Spleen (tissue), 11 donors: ENCODE results near the gene PIK3R3. TPM values are rescaled to one million over a fixed set of nuclear protein-coding genes. Genes with fewer than 3 reads are reported as not detected.

ENCODE experiments used
- DNase-seq: peaks from one replicate; pipeline ENCODE4 v3.0.0-alpha.2; 2020
- H3K27ac ChIP-seq, 8 donors: fragments of 200-600 bp; sonication (generic) in 7 of 8; 1 replicate in 4 of 8; 2 replicates in 4 of 8; pipeline versions ENCODE4 v1.5.0 to v1.8.0; 2016 to 2021; ENCODE audit warnings: inconsistent platforms in 4 of 8, mild to moderate bottlenecking in 4 of 8, moderate library complexity in 1 of 8
- H3K27me3 ChIP-seq, 7 donors: fragments of 200-600 bp; sonication (generic) in 6 of 7; replicated peaks in 1 of 7; 1 replicate in 4 of 7; 2 replicates in 3 of 7; pipeline versions ENCODE4 v1.5.0 to v1.8.0; 2016 to 2021; ENCODE audit warnings: inconsistent platforms in 3 of 7, mild to moderate bottlenecking in 1 of 7
- H3K36me3 ChIP-seq, 6 donors: fragments of 200-600 bp; sonication (generic) in 5 of 6; 1 replicate in 4 of 6; 2 replicates in 2 of 6; pipeline versions ENCODE4 v1.5.0 to v1.8.0; 2016 to 2021; ENCODE audit warnings: inconsistent platforms in 2 of 6
- H3K4me1 ChIP-seq, 6 donors: fragments of 200-600 bp; sonication (generic) in 5 of 6; 1 replicate in 3 of 6; 2 replicates in 3 of 6; pipeline versions ENCODE4 v1.5.0 to v1.8.0; 2016 to 2021; ENCODE audit warnings: inconsistent platforms in 3 of 6
- H3K4me3 ChIP-seq, 8 donors: fragments of 200-600 bp; sonication (generic) in 7 of 8; 1 replicate in 4 of 8; 2 replicates in 4 of 8; pipeline versions ENCODE4 v1.5.0 to v1.8.0; 2016 to 2021; ENCODE audit warnings: inconsistent platforms in 4 of 8, mild to moderate bottlenecking in 4 of 8, moderate library complexity in 2 of 8
- H3K9me3 ChIP-seq, 8 donors: fragments of 200-600 bp; sonication (generic) in 7 of 8; 1 replicate in 4 of 8; 2 replicates in 4 of 8; pipeline versions ENCODE4 v1.5.0 to v1.8.0; 2016 to 2021; ENCODE audit warnings: inconsistent platforms in 4 of 8
- POLR2A ChIP-seq, 3 donors: fragments of 450-650 bp; IDR thresholded peaks; one replicate each; pipeline ENCODE4 v1.5.1; 2017; ENCODE audit warnings: antibody characterized with exemption in 3 of 3, mild to moderate bottlenecking in 1 of 3
- POLR2AphosphoS5 ChIP-seq, 3 donors: sonication (generic); formaldehyde crosslinking; IDR thresholded peaks; one replicate each; pipeline ENCODE4 v1.5.1; 2017; ENCODE audit warnings: antibody characterized with exemption in 3 of 3
- WGBS, 5 donors: extraction: QIAGEN DNeasy Blood & Tissue Kit in 3 of 5; methylation state at CpG; one replicate each; pipeline versions ENCODE4 v1.1.5 to v1.1.7; 2013 to 2018; 5-methylcytosine and 5-hydroxymethylcytosine counted together
- intact Hi-C: fragments of 100-400 bp; cut with DNase I; formaldehyde crosslinking; loops from one replicate; pipeline ENCODE4 v1.15.0; 2023; ENCODE audit warnings: low total_unique reads
- polyA plus RNA-seq, 3 donors: library from polyadenylated mRNA; stranded (reverse); fragments of 200-250 nt; gene quantifications; one replicate each; pipeline ENCODE4 v1.2.1, GENCODE V29; 2013
- small RNA-seq, 4 donors: library from RNA; depleted of rRNA; stranded (forward); fragments of <200 nt; gene quantifications; one replicate each; pipeline ENCODE3, GENCODE V24; 2016
- total RNA-seq, 7 donors: library from RNA; depleted of rRNA in 3 of 7; stranded (reverse); fragments of >200 nt in 3 of 7; fragmentation: NEBNext Ultra II Directional in 4 of 7; extraction: Animal tissue kit (Norgen Biotek cat#: 25700) in 4 of 7; gene quantifications; one replicate each; pipeline versions ENCODE4 v1.1.0 to v1.2.1, GENCODE V29; 2016 to 2021
- TF ChIP-seq, protein P1 (sequence below), 11 experiments: fragments of 200-600 bp in 7 of 11; fragments of 450-650 bp in 4 of 11; sonication (generic) in 4 of 11; IDR thresholded peaks in 8 of 11; conservative IDR thresholded peaks in 3 of 11; 1 replicate in 7 of 11; 2 replicates in 4 of 11; pipeline versions ENCODE4 v1.4.0 to v1.8.0; 2016 to 2021; ENCODE audit warnings: antibody characterized with exemption in 11 of 11, inconsistent platforms in 4 of 11, mild to moderate bottlenecking in 1 of 11
- donor health status: healthy with polysubstance abuse.
- donor health status: DM: no; HTN: no; CAD: no; lungs with moderate emphysema.
- donor health status: DM: no; HTN: no; CAD: no.
- donor health status: Bipolar disorder and iron deficiency.
- donor health status: healthy.
- donor health status: DM: no; HTN: no; CAD: no.
- donor health status: DM: yes; HTN: yes; CAD: no.

PIK3R3 gene
- total and polyA plus RNA-seq, 10 donors = 3.1 to 45.9 (median 23.9) TPM

DNA sequence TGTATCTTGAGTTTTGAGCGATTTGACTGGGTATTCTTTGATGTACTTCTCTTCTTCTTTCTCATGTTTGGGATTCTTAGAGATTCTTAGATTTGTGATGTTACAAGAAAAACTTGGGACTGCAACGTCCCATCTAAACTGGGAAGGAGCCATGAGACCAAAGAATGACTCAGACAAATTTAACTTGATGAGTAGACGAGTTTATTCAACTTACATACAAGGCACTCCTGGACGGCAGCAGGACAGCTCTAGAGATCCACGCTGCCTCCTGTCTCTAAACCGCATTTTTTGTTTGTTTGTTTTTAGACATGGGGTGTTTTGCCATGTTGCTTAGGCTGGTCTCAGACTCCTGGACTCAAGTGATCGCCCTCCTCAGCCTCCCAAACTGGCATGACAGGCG is 137.1 kb downstream of the PIK3R3 start:
- Histone ChIP-seq H3K9me3 (peaks cover 0 to 7% (median 0%) of the 10 kb centered on the region in 8 donors), H3K36me3 (peaks cover 0 to 23% (median 0%) of the 10 kb centered on the region in 6 donors), H3K27me3 (no peaks in the 10 kb centered on the region)

DNA sequence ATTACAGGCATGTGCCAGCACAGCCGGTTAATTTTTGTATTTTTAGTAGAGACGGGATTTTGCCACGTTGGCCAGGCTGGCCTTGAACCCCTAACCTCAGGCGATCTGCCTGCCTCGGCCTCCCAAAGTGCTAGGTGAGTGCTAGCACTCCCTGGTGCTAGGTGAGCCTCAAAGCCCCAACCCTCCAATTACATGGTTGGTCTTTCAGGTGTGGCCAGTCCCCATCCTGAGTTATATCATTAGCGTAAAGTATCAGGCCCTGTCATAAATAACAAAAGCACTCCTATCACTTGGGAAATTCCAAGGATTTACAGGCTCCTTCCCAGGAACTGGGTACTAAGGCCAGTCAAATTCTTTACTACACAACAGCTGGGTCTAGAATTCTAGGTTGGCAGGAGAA is 138.0 kb downstream of the PIK3R3 start:
- H3K4me1 ChIP-seq = peaks cover 0 to 5% (median 0%) of the 10 kb centered on the region in 6 donors
- no peak overlapping the region for H3K27ac ChIP-seq
- WGBS, 5 donors = 88 to 96% (median 94%) methylated on average over 6 of the region's 6 CpGs
- H3K4me3 ChIP-seq = no peak overlapping the region
- H3K36me3 ChIP-seq = peaks cover 0 to 14% (median 0%) of the 10 kb centered on the region in 6 donors
- TF ChIP-seq POLR2A (IDR thresholded peaks at IDR 0.05) = no peak
- TF ChIP-seq, protein P1, sequence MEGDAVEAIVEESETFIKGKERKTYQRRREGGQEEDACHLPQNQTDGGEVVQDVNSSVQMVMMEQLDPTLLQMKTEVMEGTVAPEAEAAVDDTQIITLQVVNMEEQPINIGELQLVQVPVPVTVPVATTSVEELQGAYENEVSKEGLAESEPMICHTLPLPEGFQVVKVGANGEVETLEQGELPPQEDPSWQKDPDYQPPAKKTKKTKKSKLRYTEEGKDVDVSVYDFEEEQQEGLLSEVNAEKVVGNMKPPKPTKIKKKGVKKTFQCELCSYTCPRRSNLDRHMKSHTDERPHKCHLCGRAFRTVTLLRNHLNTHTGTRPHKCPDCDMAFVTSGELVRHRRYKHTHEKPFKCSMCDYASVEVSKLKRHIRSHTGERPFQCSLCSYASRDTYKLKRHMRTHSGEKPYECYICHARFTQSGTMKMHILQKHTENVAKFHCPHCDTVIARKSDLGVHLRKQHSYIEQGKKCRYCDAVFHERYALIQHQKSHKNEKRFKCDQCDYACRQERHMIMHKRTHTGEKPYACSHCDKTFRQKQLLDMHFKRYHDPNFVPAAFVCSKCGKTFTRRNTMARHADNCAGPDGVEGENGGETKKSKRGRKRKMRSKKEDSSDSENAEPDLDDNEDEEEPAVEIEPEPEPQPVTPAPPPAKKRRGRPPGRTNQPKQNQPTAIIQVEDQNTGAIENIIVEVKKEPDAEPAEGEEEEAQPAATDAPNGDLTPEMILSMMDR (IDR thresholded peaks at IDR 0.05 in 8 of 11, conservative IDR thresholded peaks at IDR 0.05 in 3 of 11) = no peak
- no peak for TF ChIP-seq POLR2AphosphoS5 (IDR thresholded peaks at IDR 0.05)
- peaks cover 0 to 7% (median 0%) of the 10 kb centered on the region in 8 donors for H3K9me3 ChIP-seq
- intact Hi-C loops = no loop called here
- H3K27me3 ChIP-seq = no peaks in the 10 kb centered on the region
- no peak for DNase-seq

More for the DNA sequence above, 137.1 kb downstream of the PIK3R3 start:
- no peak for DNase-seq
- 82 to 98% (median 86%) methylated on average over 8 of the region's 8 CpGs for WGBS, 5 donors
- Histone ChIP-seq H3K27ac (no peak overlapping the region), H3K4me1 (peaks cover 0 to 5% (median 0%) of the 10 kb centered on the region in 6 donors), H3K4me3 (no peak overlapping the region)
- intact Hi-C loops = no loop called here
- TF ChIP-seq, protein P1 (IDR thresholded peaks at IDR 0.05 in 8 of 11, conservative IDR thresholded peaks at IDR 0.05 in 3 of 11) = no peak
- TF ChIP-seq POLR2AphosphoS5 (IDR thresholded peaks at IDR 0.05) (no peak), POLR2A (IDR thresholded peaks at IDR 0.05) (no peak)

Small RNAs within 50 kb of the gene (small RNA-seq; reads per million reads assigned to genes)
- gene AL358075.3 (0 to 0.08 (median 0) reads per million in 4 donors), gene AL672043.1 (0 reads per million in 4 donors)

Other genes with a start within 250 kb of the PIK3R3 start
- 1 to 10 TPM in 4 of 7 donors, under 1 TPM in 1, not detected in 2; 0.85 to 3.2 (median 1.6) TPM for gene TSPAN1, start 42.5 kb upstream of the PIK3R3 start, total RNA-seq
- 1 to 10 TPM in 2 of 3 donors, under 1 TPM in 1; 0.96 to 2.2 (median 1.4) TPM for gene TSPAN1, start 42.5 kb upstream of the PIK3R3 start, polyA plus RNA-seq
- not detected for gene P3R3URF, start 43.9 kb upstream of the PIK3R3 start, total RNA-seq
- gene P3R3URF, start 43.9 kb upstream of the PIK3R3 start, polyA plus RNA-seq = not detected
- 10 to 100 TPM; 29.8 to 59.5 (median 32.8) TPM for gene POMGNT1, start 65.8 kb upstream of the PIK3R3 start, total RNA-seq
- gene POMGNT1, start 65.8 kb upstream of the PIK3R3 start, polyA plus RNA-seq = 10 to 100 TPM; 21.6 to 38.0 (median 31.3) TPM
- 10 to 100 TPM in 1 of 7 donors, 1 to 10 TPM in 6; 3.4 to 13.4 (median 3.7) TPM for gene LURAP1, start 70.7 kb upstream of the PIK3R3 start, total RNA-seq
- gene LURAP1, start 70.7 kb upstream of the PIK3R3 start, polyA plus RNA-seq = 1 to 10 TPM in 1 of 3 donors, under 1 TPM in 2; 0.73 to 2.0 (median 0.87) TPM
- gene RAD54L, start 115.1 kb upstream of the PIK3R3 start, total RNA-seq = 1 to 10 TPM; 2.4 to 9.2 (median 2.9) TPM
- 1 to 10 TPM; 2.9 to 4.1 (median 2.9) TPM for gene RAD54L, start 115.1 kb upstream of the PIK3R3 start, polyA plus RNA-seq
- 10 to 100 TPM; 38.2 to 57.2 (median 47.6) TPM for gene LRRC41, start 171.0 kb upstream of the PIK3R3 start, total RNA-seq
- 10 to 100 TPM; 13.3 to 24.3 (median 16.5) TPM for gene LRRC41, start 171.0 kb upstream of the PIK3R3 start, polyA plus RNA-seq
- 100 to 1,000 TPM; 106 to 386 (median 149) TPM for gene UQCRH, start 171.1 kb upstream of the PIK3R3 start, total RNA-seq
- gene UQCRH, start 171.1 kb upstream of the PIK3R3 start, polyA plus RNA-seq = 100 to 1,000 TPM; 421 to 545 (median 474) TPM
- gene NSUN4, start 208.2 kb upstream of the PIK3R3 start, total RNA-seq = 10 to 100 TPM; 24.8 to 35.2 (median 28.0) TPM
- 10 to 100 TPM in 1 of 3 donors, 1 to 10 TPM in 2; 7.2 to 14.6 (median 7.6) TPM for gene NSUN4, start 208.2 kb upstream of the PIK3R3 start, polyA plus RNA-seq